HL-60 (cell line): ENCODE data around the gene CCM2L.

ENCODE experiments used
- GABPA ChIP-seq: IDR thresholded peaks from 2 replicates; pipeline ENCODE4 v1.6.1; 2012; ENCODE audit warnings: low read depth
- POLR2AphosphoS5 ChIP-seq: IDR thresholded peaks from 2 replicates; pipeline ENCODE4 v1.6.1; 2012; ENCODE audit warnings: low read depth
- TF ChIP-seq, protein P1 (sequence below): IDR thresholded peaks from one replicate; pipeline ENCODE4 v1.5.1; 2011; ENCODE audit warnings: low read length, control low read depth, inconsistent platforms; ENCODE audit not compliant: insufficient read depth
- TF ChIP-seq, protein P2 (sequence below): IDR thresholded peaks from 2 replicates; pipeline ENCODE4 v1.6.1; 2012; ENCODE audit warnings: low read depth; ENCODE audit not compliant: insufficient replicate concordance

DNA sequence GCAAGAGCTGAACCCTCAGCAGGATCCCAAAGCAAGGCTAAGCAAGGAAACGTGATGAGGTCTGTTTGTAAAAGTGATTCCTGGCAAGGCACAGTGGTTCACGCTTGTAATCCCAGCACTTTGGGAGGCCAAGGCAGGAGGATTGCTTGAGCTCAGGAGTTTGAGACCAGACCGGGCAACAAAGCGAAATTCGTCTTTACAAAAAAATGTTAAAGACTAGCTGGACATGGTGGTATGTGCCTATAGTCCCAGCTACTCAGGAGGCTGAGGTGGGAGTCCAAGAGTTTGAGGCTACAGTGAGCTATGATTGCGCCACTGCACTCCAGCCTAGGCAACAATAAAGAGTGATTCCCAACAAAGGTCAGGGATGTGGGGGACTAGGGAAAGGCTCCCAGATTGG is 46.3 kb upstream of the CCM2L start:
- TF ChIP-seq POLR2AphosphoS5 (no peak), GABPA (no peak)
- TF ChIP-seq, protein P1, sequence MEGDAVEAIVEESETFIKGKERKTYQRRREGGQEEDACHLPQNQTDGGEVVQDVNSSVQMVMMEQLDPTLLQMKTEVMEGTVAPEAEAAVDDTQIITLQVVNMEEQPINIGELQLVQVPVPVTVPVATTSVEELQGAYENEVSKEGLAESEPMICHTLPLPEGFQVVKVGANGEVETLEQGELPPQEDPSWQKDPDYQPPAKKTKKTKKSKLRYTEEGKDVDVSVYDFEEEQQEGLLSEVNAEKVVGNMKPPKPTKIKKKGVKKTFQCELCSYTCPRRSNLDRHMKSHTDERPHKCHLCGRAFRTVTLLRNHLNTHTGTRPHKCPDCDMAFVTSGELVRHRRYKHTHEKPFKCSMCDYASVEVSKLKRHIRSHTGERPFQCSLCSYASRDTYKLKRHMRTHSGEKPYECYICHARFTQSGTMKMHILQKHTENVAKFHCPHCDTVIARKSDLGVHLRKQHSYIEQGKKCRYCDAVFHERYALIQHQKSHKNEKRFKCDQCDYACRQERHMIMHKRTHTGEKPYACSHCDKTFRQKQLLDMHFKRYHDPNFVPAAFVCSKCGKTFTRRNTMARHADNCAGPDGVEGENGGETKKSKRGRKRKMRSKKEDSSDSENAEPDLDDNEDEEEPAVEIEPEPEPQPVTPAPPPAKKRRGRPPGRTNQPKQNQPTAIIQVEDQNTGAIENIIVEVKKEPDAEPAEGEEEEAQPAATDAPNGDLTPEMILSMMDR = no peak
- TF ChIP-seq, protein P2, sequence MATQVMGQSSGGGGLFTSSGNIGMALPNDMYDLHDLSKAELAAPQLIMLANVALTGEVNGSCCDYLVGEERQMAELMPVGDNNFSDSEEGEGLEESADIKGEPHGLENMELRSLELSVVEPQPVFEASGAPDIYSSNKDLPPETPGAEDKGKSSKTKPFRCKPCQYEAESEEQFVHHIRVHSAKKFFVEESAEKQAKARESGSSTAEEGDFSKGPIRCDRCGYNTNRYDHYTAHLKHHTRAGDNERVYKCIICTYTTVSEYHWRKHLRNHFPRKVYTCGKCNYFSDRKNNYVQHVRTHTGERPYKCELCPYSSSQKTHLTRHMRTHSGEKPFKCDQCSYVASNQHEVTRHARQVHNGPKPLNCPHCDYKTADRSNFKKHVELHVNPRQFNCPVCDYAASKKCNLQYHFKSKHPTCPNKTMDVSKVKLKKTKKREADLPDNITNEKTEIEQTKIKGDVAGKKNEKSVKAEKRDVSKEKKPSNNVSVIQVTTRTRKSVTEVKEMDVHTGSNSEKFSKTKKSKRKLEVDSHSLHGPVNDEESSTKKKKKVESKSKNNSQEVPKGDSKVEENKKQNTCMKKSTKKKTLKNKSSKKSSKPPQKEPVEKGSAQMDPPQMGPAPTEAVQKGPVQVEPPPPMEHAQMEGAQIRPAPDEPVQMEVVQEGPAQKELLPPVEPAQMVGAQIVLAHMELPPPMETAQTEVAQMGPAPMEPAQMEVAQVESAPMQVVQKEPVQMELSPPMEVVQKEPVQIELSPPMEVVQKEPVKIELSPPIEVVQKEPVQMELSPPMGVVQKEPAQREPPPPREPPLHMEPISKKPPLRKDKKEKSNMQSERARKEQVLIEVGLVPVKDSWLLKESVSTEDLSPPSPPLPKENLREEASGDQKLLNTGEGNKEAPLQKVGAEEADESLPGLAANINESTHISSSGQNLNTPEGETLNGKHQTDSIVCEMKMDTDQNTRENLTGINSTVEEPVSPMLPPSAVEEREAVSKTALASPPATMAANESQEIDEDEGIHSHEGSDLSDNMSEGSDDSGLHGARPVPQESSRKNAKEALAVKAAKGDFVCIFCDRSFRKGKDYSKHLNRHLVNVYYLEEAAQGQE = no peak
